Measurements from ENCODE around the gene ACTBL2. TPM values are rescaled to one million over a fixed set of nuclear protein-coding genes. Genes with fewer than 3 reads are reported as not detected.

Gene ACTBL2
- total RNA-seq, 1 experiment from 2014 or later: not detected

DNA sequence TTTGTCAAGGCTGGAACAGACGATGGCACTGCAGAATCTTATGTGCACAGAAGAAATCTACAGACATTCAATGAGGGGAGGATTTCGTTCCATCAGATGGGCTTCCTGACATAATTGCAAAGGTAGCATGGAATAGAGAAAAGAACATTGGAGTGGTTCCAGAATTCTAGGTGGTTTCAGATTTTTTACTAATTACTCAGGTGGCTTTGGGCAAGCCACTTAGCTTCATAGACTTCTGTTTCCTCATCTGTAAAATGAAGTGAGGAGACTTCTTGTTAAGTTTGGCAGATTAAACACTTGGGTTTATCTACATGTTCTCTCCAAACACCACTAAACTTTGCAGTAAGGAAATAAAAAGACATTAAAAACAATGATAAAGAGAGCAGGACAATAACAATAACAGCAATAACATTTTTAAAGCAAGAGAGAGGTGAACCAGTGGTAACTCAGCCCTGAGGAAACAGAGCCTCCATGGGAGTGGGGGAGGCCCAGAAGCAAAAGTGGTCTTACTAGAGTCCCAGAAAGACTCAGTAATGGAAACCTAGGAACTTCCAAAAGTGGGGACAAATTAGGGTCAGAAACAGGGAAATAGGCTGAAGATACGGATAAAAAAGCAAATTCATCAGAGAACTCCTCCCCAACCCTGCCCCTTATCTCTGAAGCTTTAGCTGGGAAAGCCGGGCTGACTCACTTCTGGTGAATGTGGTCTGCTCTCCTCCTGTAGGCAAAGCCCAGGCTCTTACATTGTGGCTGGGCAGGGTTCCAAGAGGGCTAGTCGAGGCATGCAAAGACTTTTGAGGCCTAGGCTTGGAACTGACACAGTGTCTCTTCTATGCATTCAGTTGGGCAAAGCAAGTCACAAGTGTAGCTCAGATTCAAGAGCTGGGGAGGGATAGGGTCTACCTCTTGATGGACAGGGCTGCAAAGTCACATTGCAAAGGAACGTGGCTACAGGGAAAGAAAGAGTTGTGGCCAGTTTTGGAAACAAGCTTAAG lies 11.8 kb upstream of the ACTBL2 start:
- no peaks in the 10 kb centered on the region for H3K27me3 ChIP-seq (replicated peaks; ENCODE audit: control insufficient read depth, insufficient read depth, low read length)
- no peak overlapping the region for H3K4me3 ChIP-seq (ENCODE audit: low read depth, low read length)
- Mint-ChIP-seq H3K36me3 (ENCODE audit: insufficient read depth, unreplicated experiment) (no peaks in the 10 kb centered on the region), H3K4me1 (ENCODE audit: low read depth, unreplicated experiment) (peaks cover 20% of the 10 kb centered on the region), H3K27ac (ENCODE audit: unreplicated experiment) (peak overlapping the region; percentile 25), H3K9me3 (ENCODE audit: unreplicated experiment) (peaks cover 10% of the 10 kb centered on the region), H3K27me3 (ENCODE audit: insufficient read depth, unreplicated experiment) (no peaks in the 10 kb centered on the region), H3K4me3 (ENCODE audit: unreplicated experiment) (no peak overlapping the region)
- ChIA-PET CTCF (interaction anchor here (0.9 kb wide), 2 partner anchors 112 to 196 kb away, joined by 3 read pairs; no protein-coding TSS in a partner anchor), POLR2A (no interaction called here)
- H3K36me3 ChIP-seq (ENCODE audit: control insufficient read depth, insufficient read depth, low read length): no peaks in the 10 kb centered on the region
- no TSS peak for BruUV-seq (replicated peaks)
- peak; percentile 42 to 67 for DNase-seq
- intact Hi-C loops (cut with micrococcal nuclease; ENCODE audit: unreplicated experiment): loop anchor here (5.0 kb wide), 2 partner anchors 182 to 393 kb away; no protein-coding TSS in a partner anchor
- TF ChIP-seq, protein P1, sequence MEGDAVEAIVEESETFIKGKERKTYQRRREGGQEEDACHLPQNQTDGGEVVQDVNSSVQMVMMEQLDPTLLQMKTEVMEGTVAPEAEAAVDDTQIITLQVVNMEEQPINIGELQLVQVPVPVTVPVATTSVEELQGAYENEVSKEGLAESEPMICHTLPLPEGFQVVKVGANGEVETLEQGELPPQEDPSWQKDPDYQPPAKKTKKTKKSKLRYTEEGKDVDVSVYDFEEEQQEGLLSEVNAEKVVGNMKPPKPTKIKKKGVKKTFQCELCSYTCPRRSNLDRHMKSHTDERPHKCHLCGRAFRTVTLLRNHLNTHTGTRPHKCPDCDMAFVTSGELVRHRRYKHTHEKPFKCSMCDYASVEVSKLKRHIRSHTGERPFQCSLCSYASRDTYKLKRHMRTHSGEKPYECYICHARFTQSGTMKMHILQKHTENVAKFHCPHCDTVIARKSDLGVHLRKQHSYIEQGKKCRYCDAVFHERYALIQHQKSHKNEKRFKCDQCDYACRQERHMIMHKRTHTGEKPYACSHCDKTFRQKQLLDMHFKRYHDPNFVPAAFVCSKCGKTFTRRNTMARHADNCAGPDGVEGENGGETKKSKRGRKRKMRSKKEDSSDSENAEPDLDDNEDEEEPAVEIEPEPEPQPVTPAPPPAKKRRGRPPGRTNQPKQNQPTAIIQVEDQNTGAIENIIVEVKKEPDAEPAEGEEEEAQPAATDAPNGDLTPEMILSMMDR (IDR thresholded peaks at IDR 0.05; ENCODE audit: insufficient read depth in 1 of 2, low read depth in 1 of 2, low read length in 1 of 2, severe bottlenecking in 1 of 2, unreplicated experiment in 1 of 2): no peak
- peaks cover 10% of the 10 kb centered on the region for H3K4me1 ChIP-seq
- H3K9me3 ChIP-seq: no peaks in the 10 kb centered on the region

DNA sequence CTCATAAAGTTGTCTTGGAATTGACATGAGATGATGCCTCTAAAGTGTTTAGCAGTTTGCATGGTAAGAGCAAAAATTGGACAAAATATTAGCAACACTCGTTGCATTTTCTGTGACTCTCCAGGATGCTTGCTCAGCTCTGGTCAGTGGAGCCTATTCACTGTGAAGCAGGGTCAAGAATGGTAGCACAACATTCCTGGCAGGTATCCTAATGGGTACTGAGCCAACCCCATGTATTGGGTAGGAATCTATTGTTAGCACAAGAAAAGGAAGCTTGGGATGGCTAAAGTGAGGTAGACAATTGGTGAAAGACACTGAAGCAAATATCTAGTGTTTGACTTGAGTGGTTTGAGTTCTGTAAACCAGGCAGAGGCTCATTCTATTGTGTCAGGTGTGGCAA lies 10.4 kb upstream of the ACTBL2 start:
- no peaks in the 10 kb centered on the region for H3K36me3 Mint-ChIP-seq (ENCODE audit: insufficient read depth, unreplicated experiment)
- no peak for DNase-seq
- no peak overlapping the region for H3K27ac Mint-ChIP-seq (ENCODE audit: unreplicated experiment)
- peaks cover 10% of the 10 kb centered on the region for H3K9me3 Mint-ChIP-seq (ENCODE audit: unreplicated experiment)
- CTCF ChIA-PET: no interaction called here
- intact Hi-C loops (cut with micrococcal nuclease; ENCODE audit: unreplicated experiment): loop anchor here (5.0 kb wide), 1 partner anchor 181 kb away; no protein-coding TSS in a partner anchor
- H3K27me3 Mint-ChIP-seq (ENCODE audit: insufficient read depth, unreplicated experiment): no peaks in the 10 kb centered on the region
- TF ChIP-seq, protein P1 (IDR thresholded peaks at IDR 0.05; ENCODE audit: insufficient read depth in 1 of 2, low read depth in 1 of 2, low read length in 1 of 2, severe bottlenecking in 1 of 2, unreplicated experiment in 1 of 2): no peak
- peaks cover 10% of the 10 kb centered on the region for H3K4me1 ChIP-seq
- no TSS peak for BruUV-seq (replicated peaks)
- POLR2A ChIA-PET: no interaction called here
- no peak overlapping the region for H3K4me3 ChIP-seq (ENCODE audit: low read depth, low read length)
- no peaks in the 10 kb centered on the region for H3K27me3 ChIP-seq (replicated peaks; ENCODE audit: control insufficient read depth, insufficient read depth, low read length)
- no peak overlapping the region for H3K4me3 Mint-ChIP-seq (ENCODE audit: unreplicated experiment)
- no peaks in the 10 kb centered on the region for H3K36me3 ChIP-seq (ENCODE audit: control insufficient read depth, insufficient read depth, low read length)
- no peaks in the 10 kb centered on the region for H3K9me3 ChIP-seq
- H3K4me1 Mint-ChIP-seq (ENCODE audit: low read depth, unreplicated experiment): peaks cover 20% of the 10 kb centered on the region

DNA sequence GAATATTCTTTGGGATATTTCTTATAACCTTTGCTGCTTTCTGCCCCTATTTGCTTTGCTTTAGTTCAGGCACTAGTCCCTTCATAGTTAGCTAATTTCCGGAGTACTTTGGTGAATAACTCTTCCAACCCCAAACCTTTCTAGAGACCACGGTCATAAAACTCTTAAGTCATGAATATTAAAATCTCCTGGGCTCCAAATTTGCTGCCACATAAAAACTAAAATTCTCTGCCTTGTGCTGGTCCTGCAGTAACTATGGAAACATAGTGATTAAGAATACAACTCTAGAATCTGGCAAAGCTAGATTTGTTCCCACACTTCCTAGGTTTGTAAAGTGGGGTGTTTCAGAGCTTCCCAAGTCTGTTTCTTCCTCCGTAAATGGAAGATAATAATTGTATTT lies 10.0 kb upstream of the ACTBL2 start:
- no peaks in the 10 kb centered on the region for H3K9me3 ChIP-seq
- TF ChIP-seq, protein P1 (IDR thresholded peaks at IDR 0.05; ENCODE audit: insufficient read depth in 1 of 2, low read depth in 1 of 2, low read length in 1 of 2, severe bottlenecking in 1 of 2, unreplicated experiment in 1 of 2): no peak
- H3K9me3 Mint-ChIP-seq (ENCODE audit: unreplicated experiment): peaks cover 10% of the 10 kb centered on the region
- H3K27me3 ChIP-seq (replicated peaks; ENCODE audit: control insufficient read depth, insufficient read depth, low read length): no peaks in the 10 kb centered on the region
- H3K4me3 Mint-ChIP-seq (ENCODE audit: unreplicated experiment): no peak overlapping the region
- CTCF ChIA-PET: no interaction called here
- H3K4me1 ChIP-seq: peaks cover 10% of the 10 kb centered on the region
- intact Hi-C loops (cut with micrococcal nuclease; ENCODE audit: unreplicated experiment): loop anchor here (5.0 kb wide), 1 partner anchor 180 kb away; no protein-coding TSS in a partner anchor
- no peak for DNase-seq
- POLR2A ChIA-PET: no interaction called here
- H3K27ac Mint-ChIP-seq (ENCODE audit: unreplicated experiment): no peak overlapping the region
- H3K4me1 Mint-ChIP-seq (ENCODE audit: low read depth, unreplicated experiment): peaks cover 20% of the 10 kb centered on the region
- no TSS peak for BruUV-seq (replicated peaks)
- no peak overlapping the region for H3K4me3 ChIP-seq (ENCODE audit: low read depth, low read length)
- H3K27me3 Mint-ChIP-seq (ENCODE audit: insufficient read depth, unreplicated experiment): no peaks in the 10 kb centered on the region
- H3K36me3 ChIP-seq (ENCODE audit: control insufficient read depth, insufficient read depth, low read length): no peaks in the 10 kb centered on the region
- no peaks in the 10 kb centered on the region for H3K36me3 Mint-ChIP-seq (ENCODE audit: insufficient read depth, unreplicated experiment)
